PC-9 (cell line): ENCODE results near the gene C2orf68. TPM values are rescaled to one million over a fixed set of nuclear protein-coding genes. Genes with fewer than 3 reads are reported as not detected.

Experiments
- BruUV-seq: library from RNA; stranded (reverse); fragments of 400-500 nt; replicated peaks from 2 replicates; lab custom pipeline; 2021; lab: Mats Ljungman, UMichigan
- CTCF ChIA-PET: fragments of 300-600 bp; sonication (Branson Sonifier 250); formaldehyde crosslinking; loops from one replicate; lab custom pipeline; 2022; ENCODE audit warnings: antibody characterized with exemption; lab: Charles Lee
- POLR2A ChIA-PET: fragments of 300-600 bp; sonication (Branson Sonifier 250); formaldehyde crosslinking; loops from one replicate; lab custom pipeline; 2022; ENCODE audit warnings: antibody characterized with exemption; ENCODE audit not compliant: unreplicated experiment; lab: Charles Lee
- DNase-seq, 2 experiments: peaks; one replicate each; pipeline versions ENCODE4 v3.0.0 to v3.0.0-alpha.2; 2015 to 2022; ENCODE audit warnings: mixed read lengths in 1 of 2
- H2AFZ ChIP-seq: fragments of 200-600 bp; sonication (generic); 2 replicates; pipeline ENCODE4 v1.8.1; 2017; ENCODE audit warnings: antibody characterized with exemption
- H3F3A ChIP-seq: fragments of 200-600 bp; sonication (generic); 2 replicates; pipeline ENCODE4 v1.8.1; 2017; ENCODE audit warnings: antibody characterized with exemption, mild to moderate bottlenecking, low read depth; ENCODE audit not compliant: insufficient read depth
- H3K27ac ChIP-seq: fragments of 200-600 bp; sonication (generic); 2 replicates; pipeline ENCODE4 v1.6.1; 2016; ENCODE audit warnings: mixed run types
- H3K27me3 ChIP-seq: fragments of 200-600 bp; sonication (generic); 2 replicates; pipeline ENCODE4 v1.6.1; 2016; ENCODE audit warnings: low read depth, mixed run types; ENCODE audit not compliant: insufficient read depth
- H3K36me3 ChIP-seq: fragments of 200-600 bp; sonication (generic); 2 replicates; pipeline ENCODE4 v1.6.1; 2016; ENCODE audit warnings: low read depth, mixed run types
- H3K4me1 ChIP-seq: fragments of 200-600 bp; sonication (generic); replicated peaks from 2 replicates; pipeline ENCODE4 v1.6.1; 2016; ENCODE audit warnings: mixed run types; ENCODE audit not compliant: insufficient read depth
- H3K4me2 ChIP-seq: fragments of 200-600 bp; sonication (generic); 2 replicates; pipeline ENCODE4 v1.6.1; 2017; ENCODE audit warnings: mixed run types
- H3K4me3 ChIP-seq: fragments of 200-600 bp; sonication (generic); 2 replicates; pipeline ENCODE4 v1.6.1; 2016; ENCODE audit warnings: mixed run types
- H3K79me2 ChIP-seq: fragments of 200-600 bp; sonication (generic); 2 replicates; pipeline ENCODE4 v1.6.1; 2017; ENCODE audit warnings: low read depth, mixed run types
- H3K9me2 ChIP-seq: fragments of 200-600 bp; sonication (generic); 2 replicates; pipeline ENCODE4 v1.8.1; 2017; ENCODE audit warnings: mild to moderate bottlenecking; ENCODE audit not compliant: insufficient read depth
- H3K9me3 ChIP-seq: fragments of 200-600 bp; sonication (generic); 2 replicates; pipeline ENCODE4 v1.8.1; 2016; ENCODE audit warnings: low read depth; ENCODE audit not compliant: insufficient read depth
- H4K20me1 ChIP-seq: fragments of 200-600 bp; sonication (generic); 2 replicates; pipeline ENCODE4 v1.8.1; 2017; ENCODE audit not compliant: insufficient read depth
- EZH2 ChIP-seq: fragments of 200-600 bp; sonication (generic); IDR thresholded peaks from 2 replicates; pipeline ENCODE4 v1.8.0; 2017; ENCODE audit warnings: antibody characterized with exemption, low read depth
- intact Hi-C: fragments of 100-400 bp; cut with micrococcal nuclease; formaldehyde crosslinking; loops from one replicate; pipeline ENCODE4 v1.10.0; 2022; ENCODE audit not compliant: unreplicated experiment
- total RNA-seq: library from RNA; stranded (reverse); gene quantifications from 2 replicates; pipeline ENCODE4 v1.2.3, GENCODE V29; 2021
- TF ChIP-seq, protein P1 (sequence below): fragments of 200-600 bp; sonication (generic); conservative IDR thresholded peaks from 2 replicates; pipeline ENCODE4 v1.6.1; 2017; ENCODE audit warnings: mixed run types, antibody characterized with exemption, mild to moderate bottlenecking, moderate library complexity

C2orf68 gene
- total RNA-seq, 1 experiment from 2014 or later = 48.6 TPM

DNA sequence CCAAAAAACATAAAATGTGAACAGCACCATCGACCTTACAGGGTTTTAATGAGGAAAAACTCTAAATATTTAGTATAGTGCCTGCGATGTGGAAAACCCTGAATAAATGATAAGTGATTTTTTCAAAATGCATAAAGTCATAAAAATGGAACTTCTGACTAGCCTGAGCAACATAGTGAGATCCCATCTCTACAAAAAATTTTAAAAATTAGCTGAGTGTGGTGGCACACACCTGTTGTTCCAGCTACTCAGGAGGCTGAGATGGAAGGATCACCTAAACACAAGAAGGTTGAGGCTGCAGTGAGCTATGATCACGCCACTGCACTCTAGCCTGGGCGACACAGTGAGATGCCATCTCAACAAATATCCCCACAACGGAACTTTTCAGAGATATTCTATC, 54.7 kb downstream of the C2orf68 start:
- CTCF ChIA-PET = interaction anchor here (0.8 kb wide), 1 partner anchor 146 kb away, joined by 3 read pairs; no protein-coding TSS in a partner anchor

More for the DNA sequence above, 54.7 kb downstream of the C2orf68 start:
- peaks cover 33% of the 10 kb centered on the region for H3K79me2 ChIP-seq
- no peak overlapping the region for H3K4me3 ChIP-seq
- peaks cover 10% of the 10 kb centered on the region for H3K4me1 ChIP-seq
- no peak for TF ChIP-seq EZH2
- TF ChIP-seq, protein P1, sequence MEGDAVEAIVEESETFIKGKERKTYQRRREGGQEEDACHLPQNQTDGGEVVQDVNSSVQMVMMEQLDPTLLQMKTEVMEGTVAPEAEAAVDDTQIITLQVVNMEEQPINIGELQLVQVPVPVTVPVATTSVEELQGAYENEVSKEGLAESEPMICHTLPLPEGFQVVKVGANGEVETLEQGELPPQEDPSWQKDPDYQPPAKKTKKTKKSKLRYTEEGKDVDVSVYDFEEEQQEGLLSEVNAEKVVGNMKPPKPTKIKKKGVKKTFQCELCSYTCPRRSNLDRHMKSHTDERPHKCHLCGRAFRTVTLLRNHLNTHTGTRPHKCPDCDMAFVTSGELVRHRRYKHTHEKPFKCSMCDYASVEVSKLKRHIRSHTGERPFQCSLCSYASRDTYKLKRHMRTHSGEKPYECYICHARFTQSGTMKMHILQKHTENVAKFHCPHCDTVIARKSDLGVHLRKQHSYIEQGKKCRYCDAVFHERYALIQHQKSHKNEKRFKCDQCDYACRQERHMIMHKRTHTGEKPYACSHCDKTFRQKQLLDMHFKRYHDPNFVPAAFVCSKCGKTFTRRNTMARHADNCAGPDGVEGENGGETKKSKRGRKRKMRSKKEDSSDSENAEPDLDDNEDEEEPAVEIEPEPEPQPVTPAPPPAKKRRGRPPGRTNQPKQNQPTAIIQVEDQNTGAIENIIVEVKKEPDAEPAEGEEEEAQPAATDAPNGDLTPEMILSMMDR = no peak
- POLR2A ChIA-PET = interaction anchor here (0.5 to 0.7 kb wide), 4 partner anchors 11 to 653 kb away, joined by 3 to 6 read pairs (median 3); no protein-coding TSS in a partner anchor
- BruUV-seq = no TSS peak
- no peaks in the 10 kb centered on the region for H3K9me3 ChIP-seq
- no peaks in the 10 kb centered on the region for H3K27me3 ChIP-seq
- H2AFZ ChIP-seq = no peak overlapping the region
- H4K20me1 ChIP-seq = no peaks in the 10 kb centered on the region
- H3K27ac ChIP-seq = no peak overlapping the region
- intact Hi-C loops = no loop called here
- peaks cover 14% of the 10 kb centered on the region; the same call in 1 of the 2 replicates for H3K36me3 ChIP-seq
- no peak for DNase-seq
- no peaks in the 10 kb centered on the region; the same call in 1 of the 2 replicates for H3F3A ChIP-seq
- H3K4me2 ChIP-seq = no peak overlapping the region
- no peaks in the 10 kb centered on the region for H3K9me2 ChIP-seq

Other genes with a start within 250 kb of the C2orf68 start
- 417 and 428 TPM in 2 replicates for gene CAPG, start 201.7 kb downstream of the C2orf68 start, total RNA-seq
- gene SH2D6, start 193.4 kb downstream of the C2orf68 start, total RNA-seq = 2.3 TPM in 2 replicates
- gene MAT2A, start 72.9 kb downstream of the C2orf68 start, total RNA-seq = 169 and 206 TPM in 2 replicates
- gene GGCX, start 50.6 kb downstream of the C2orf68 start, total RNA-seq = 30.2 and 30.6 TPM in 2 replicates
- 91.9 and 124 TPM in 2 replicates for gene VAMP8, start 34.5 kb downstream of the C2orf68 start, total RNA-seq
- 7.2 and 7.4 TPM in 2 replicates for gene VAMP5, start 27.6 kb downstream of the C2orf68 start, total RNA-seq
- gene RNF181, start 16.3 kb downstream of the C2orf68 start, total RNA-seq = 93.9 and 96.7 TPM in 2 replicates
- 5.3 and 5.9 TPM in 2 replicates for gene TMEM150A, start 9.4 kb downstream of the C2orf68 start, total RNA-seq
- 61.0 and 66.7 TPM in 2 replicates for gene USP39, start 4.1 kb upstream of the C2orf68 start, total RNA-seq
- gene SFTPB, start 56.1 kb upstream of the C2orf68 start, total RNA-seq = not detected in 2 replicates
- not detected in 2 replicates for gene GNLY, start 82.3 kb upstream of the C2orf68 start, total RNA-seq
- 0.25 TPM in 1 of 2 replicates, not detected in the other for gene ATOH8, start 141.9 kb upstream of the C2orf68 start, total RNA-seq